Measurements from ENCODE around the gene MLPH. TPM values are rescaled to one million over a fixed set of nuclear protein-coding genes. Genes with fewer than 3 reads are reported as not detected.

Gene MLPH
- total RNA-seq, 4 donors from 2014 or later = 1.8 to 13.8 (median 10.8) TPM

GRCh38 chr2:237549643-237550415, 62.8 kb downstream of the MLPH start:
- peaks cover 0 to under 1% (median 0%) of the 10 kb centered on the region in 3 donors for H3K9me3 ChIP-seq
- no peaks in the 10 kb centered on the region for H3K27me3 ChIP-seq
- H3K27ac ChIP-seq = no peak overlapping the region
- H3K4me1 ChIP-seq = peaks cover 0 to 12% (median 0%) of the 10 kb centered on the region in 3 donors
- no peak for ATAC-seq
- no peak for TF ChIP-seq CTCF (IDR thresholded peaks at IDR 0.05)
- no peak for TF ChIP-seq POLR2A (IDR thresholded peaks at IDR 0.05)
- TF ChIP-seq EP300 (IDR thresholded peaks at IDR 0.05) = no peak
- TF ChIP-seq POLR2AphosphoS5 (IDR thresholded peaks at IDR 0.05) = no peak
- H3K4me3 ChIP-seq = no peak overlapping the region
- H3K36me3 ChIP-seq = no peaks in the 10 kb centered on the region
- 70 to 77% methylated on average over 10 of the region's 17 CpGs for whole genome bisulfite sequencing, 2 donors (ENCODE audit: low coverage in 1 of 2)

- Histone ChIP-seq H3K27ac (no peak overlapping the region), H3K4me1 (peaks cover 0 to 12% (median 0%) of the 10 kb centered on the region in 3 donors), H3K36me3 (no peaks in the 10 kb centered on the region), H3K27me3 (no peaks in the 10 kb centered on the region), H3K4me3 (no peak overlapping the region), H3K9me3 (peaks cover 0 to 13% (median 0%) of the 10 kb centered on the region in 3 donors)
- ATAC-seq = no peak
- WGBS, 2 donors (ENCODE audit: low coverage in 1 of 2) = no CpG with 5 or more reads among the region's 16 CpGs
- TF ChIP-seq EP300 (IDR thresholded peaks at IDR 0.05) = no peak
- TF ChIP-seq POLR2A (IDR thresholded peaks at IDR 0.05) = no peak
- no peak for TF ChIP-seq CTCF (IDR thresholded peaks at IDR 0.05)
- no peak for TF ChIP-seq POLR2AphosphoS5 (IDR thresholded peaks at IDR 0.05)
These were observed 64.1 kb downstream of the MLPH start for GRCh38 chr2:237551071-237551574.

DNA sequence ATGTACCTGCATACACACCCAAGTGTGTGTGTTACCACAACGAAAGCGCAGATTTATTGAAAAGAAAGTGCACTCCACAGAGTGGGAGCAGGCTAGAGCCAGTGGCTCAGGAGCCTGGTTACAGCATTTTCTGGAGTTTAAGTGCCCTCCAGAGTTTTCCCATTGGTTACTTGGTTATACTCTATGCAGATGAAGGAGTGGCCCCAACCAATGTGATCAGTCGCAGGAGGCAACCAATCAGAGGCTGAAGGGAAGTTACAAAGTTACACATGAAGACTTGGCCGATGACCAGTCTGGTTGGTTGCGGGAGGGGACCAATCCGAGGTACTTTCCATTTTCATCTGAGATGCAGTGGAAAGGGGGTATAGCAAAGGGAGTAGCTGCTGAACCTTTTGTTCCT, 65.9 kb downstream of the MLPH start:
- no peaks in the 10 kb centered on the region for H3K36me3 ChIP-seq
- no peak overlapping the region for H3K27ac ChIP-seq
- WGBS, 2 donors (ENCODE audit: low coverage in 1 of 2) = 68 to 84% methylated on average over 3 to 5 of the region's 6 CpGs
- peaks cover 0 to 14% (median 0%) of the 10 kb centered on the region in 3 donors for H3K9me3 ChIP-seq
- peaks cover 0 to 29% (median 0%) of the 10 kb centered on the region in 3 donors for H3K4me1 ChIP-seq
- TF ChIP-seq CTCF (IDR thresholded peaks at IDR 0.05) = no peak
- TF ChIP-seq POLR2A (IDR thresholded peaks at IDR 0.05) = no peak
- TF ChIP-seq POLR2AphosphoS5 (IDR thresholded peaks at IDR 0.05) = no peak
- no peak for TF ChIP-seq EP300 (IDR thresholded peaks at IDR 0.05)
- ATAC-seq = no peak
- no peaks in the 10 kb centered on the region for H3K27me3 ChIP-seq
- H3K4me3 ChIP-seq = no peak overlapping the region

GRCh38 chr2:237553948-237554347, 66.9 kb downstream of the MLPH start:
- H3K27me3 ChIP-seq = no peaks in the 10 kb centered on the region
- no peaks in the 10 kb centered on the region for H3K36me3 ChIP-seq
- peaks cover 0 to 14% (median 0%) of the 10 kb centered on the region in 3 donors for H3K9me3 ChIP-seq
- H3K27ac ChIP-seq = no peak overlapping the region
- no peak overlapping the region for H3K4me3 ChIP-seq
- no peak for ATAC-seq
- peaks cover 0 to 39% (median 4%) of the 10 kb centered on the region in 3 donors for H3K4me1 ChIP-seq
- no peak for TF ChIP-seq EP300 (IDR thresholded peaks at IDR 0.05)
- TF ChIP-seq CTCF (IDR thresholded peaks at IDR 0.05) = no peak
- TF ChIP-seq POLR2A (IDR thresholded peaks at IDR 0.05) = no peak
- TF ChIP-seq POLR2AphosphoS5 (IDR thresholded peaks at IDR 0.05) = no peak
- 74 to 86% methylated on average over 3 to 5 of the region's 7 CpGs for WGBS, 2 donors (ENCODE audit: low coverage in 1 of 2)

GRCh38 chr2:237555560-237555959, 68.5 kb downstream of the MLPH start:
- H3K4me3 ChIP-seq = no peak overlapping the region
- no peak for ATAC-seq
- WGBS, 2 donors (ENCODE audit: low coverage in 1 of 2) = 92% methylated on average over 1 of the region's 1 CpG; no CpG with 5 or more reads in 1 of the 2 donors

More at GRCh38 chr2:237555560-237555959, 68.5 kb downstream of the MLPH start:
- Histone ChIP-seq H3K27ac (no peak overlapping the region), H3K9me3 (peaks cover 0 to 14% (median 0%) of the 10 kb centered on the region in 3 donors), H3K27me3 (no peaks in the 10 kb centered on the region), H3K36me3 (no peaks in the 10 kb centered on the region), H3K4me1 (peaks cover 0 to 51% (median 8%) of the 10 kb centered on the region in 3 donors)
- TF ChIP-seq POLR2AphosphoS5 (IDR thresholded peaks at IDR 0.05) = no peak
- TF ChIP-seq EP300 (IDR thresholded peaks at IDR 0.05) = no peak
- no peak for TF ChIP-seq POLR2A (IDR thresholded peaks at IDR 0.05)
- TF ChIP-seq CTCF (IDR thresholded peaks at IDR 0.05) = no peak
